Naive thymus-derived CD8-positive, alpha-beta T cell (primary cell): ENCODE measurements around the gene SHROOM3. TPM values are rescaled to one million over a fixed set of nuclear protein-coding genes. Genes with fewer than 3 reads are reported as not detected.

ENCODE experiments used
- ATAC-seq, 2 donors: fragments of 150-1000 bp; cut with Tn5 transposase in 1 of 2; sonication (Bioruptor Pico), chemical (Tn5 transposase) in 1 of 2; 1 replicate in 1 of 2; 2 replicates in 1 of 2; pipeline ENCODE4 v1.10.0; 2021; ENCODE audit warnings: mild to moderate bottlenecking in 2 of 2, moderate library complexity in 2 of 2
- POLR2A ChIA-PET: fragments of 350-600 bp; sonication (Branson Sonifier 250); formaldehyde crosslinking; loops from one replicate; lab custom pipeline; 2021; ENCODE audit warnings: antibody characterized with exemption; lab: Charles Lee
- DNase-seq, 10 donors: peaks; one replicate each; pipeline versions ENCODE4 v3.0.0 to v3.0.0-alpha.2; 2020 to 2022
- H3K27ac Mint-ChIP-seq, 10 donors: one replicate each; pipeline ENCODE4 v1.8.0; 2020 to 2022; ENCODE audit warnings: mild to moderate bottlenecking in 10 of 10, mixed read lengths in 10 of 10, moderate library complexity in 4 of 10, inconsistent platforms in 1 of 10
- H3K27me3 Mint-ChIP-seq, 5 donors: one replicate each; pipeline ENCODE4 v1.8.0; 2021 to 2022; ENCODE audit warnings: mixed read lengths in 5 of 5
- H3K36me3 Mint-ChIP-seq, 3 donors: one replicate each; pipeline ENCODE4 v1.8.0; 2020 to 2022; ENCODE audit warnings: mixed read lengths in 3 of 3, mild to moderate bottlenecking in 2 of 3, inconsistent platforms in 1 of 3
- H3K4me1 Mint-ChIP-seq, 4 donors: one replicate each; pipeline ENCODE4 v1.8.0; 2021 to 2022; ENCODE audit warnings: mixed read lengths in 4 of 4
- H3K4me3 Mint-ChIP-seq, 10 donors: one replicate each; pipeline ENCODE4 v1.8.0; 2020 to 2022; ENCODE audit warnings: mild to moderate bottlenecking in 10 of 10, mixed read lengths in 10 of 10, moderate library complexity in 6 of 10, inconsistent platforms in 1 of 10
- H3K9me3 Mint-ChIP-seq, 9 donors: one replicate each; pipeline ENCODE4 v1.8.0; 2020 to 2022; ENCODE audit warnings: mixed read lengths in 9 of 9, mild to moderate bottlenecking in 3 of 9, inconsistent platforms in 1 of 9, moderate library complexity in 1 of 9
- polyA plus RNA-seq, 3 donors: library from polyadenylated mRNA; unstranded; fragments of 300-500 nt; fragmentation: Illumina TruSeq; gene quantifications; one replicate each; pipeline ENCODE4 v1.2.3, GENCODE V29; 2021
- total RNA-seq, 8 experiments: library from RNA in 2 of 8; stranded (reverse) in 2 of 8; gene quantifications; one replicate each; pipeline ENCODE4 v1.2.3 and lab custom pipeline; 2021 to 2026

Gene SHROOM3
- total and polyA plus RNA-seq, 5 experiments from 2014 or later, result not detected

DNA sequence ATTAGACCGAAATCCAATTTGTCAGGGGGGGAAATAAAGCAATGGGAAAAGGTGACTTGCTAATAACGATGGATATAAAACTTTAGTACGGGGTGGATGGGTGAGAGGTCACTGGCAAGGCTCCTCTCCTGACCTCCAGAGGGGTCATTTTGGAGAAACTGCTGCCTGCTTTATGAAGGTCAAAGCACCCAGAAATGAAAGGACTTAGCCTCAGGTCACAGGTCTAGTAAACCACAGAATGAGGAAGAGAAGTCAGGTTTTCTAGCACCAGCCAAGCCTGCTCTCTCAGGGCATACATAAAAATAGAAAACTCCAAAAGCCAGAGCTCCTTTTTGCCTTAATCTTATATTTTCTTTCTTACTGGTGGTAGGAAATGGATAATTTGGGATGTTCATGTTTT is 134.2 kb downstream of the SHROOM3 start:
- Mint-ChIP-seq H3K9me3 (no peaks in the 10 kb centered on the region), H3K4me3 (no peak overlapping the region), H3K36me3 (no peaks in the 10 kb centered on the region), H3K27me3 (peaks cover 7 to 21% (median 10%) of the 10 kb centered on the region in 5 donors), H3K4me1 (no peaks in the 10 kb centered on the region), H3K27ac (no peak overlapping the region)
- ATAC-seq, result no peak
- POLR2A ChIA-PET, result no interaction called here
- DNase-seq, result no peak

- ATAC-seq (no peak), DNase-seq (no peak)
- Mint-ChIP-seq H3K9me3 (no peaks in the 10 kb centered on the region), H3K36me3 (no peaks in the 10 kb centered on the region), H3K4me1 (no peaks in the 10 kb centered on the region), H3K27me3 (peaks cover 12 to 25% (median 14%) of the 10 kb centered on the region in 5 donors), H3K27ac (peak overlapping the region in 1 of 10 donors; percentile 9), H3K4me3 (no peak overlapping the region)
- POLR2A ChIA-PET, result no interaction called here
Observed at GRCh38 chr4:76569706-76570105, 134.7 kb downstream of the SHROOM3 start.

GRCh38 chr4:76570141-76570973 is 135.3 kb downstream of the SHROOM3 start:
- DNase-seq (no peak), ATAC-seq (no peak)
- H3K27me3 Mint-ChIP-seq, result peaks cover 16 to 25% (median 20%) of the 10 kb centered on the region in 5 donors
- POLR2A ChIA-PET, result no interaction called here
- H3K27ac Mint-ChIP-seq, result no peak overlapping the region
- no peak overlapping the region for H3K4me3 Mint-ChIP-seq
- H3K4me1 Mint-ChIP-seq, result no peaks in the 10 kb centered on the region
- H3K9me3 Mint-ChIP-seq, result no peaks in the 10 kb centered on the region
- H3K36me3 Mint-ChIP-seq, result no peaks in the 10 kb centered on the region

GRCh38 chr4:76571274-76571673 is 136.2 kb downstream of the SHROOM3 start:
- DNase-seq (no peak), ATAC-seq (no peak)
- Mint-ChIP-seq H3K36me3 (no peaks in the 10 kb centered on the region), H3K4me3 (no peak overlapping the region), H3K27me3 (peaks cover 21 to 30% (median 26%) of the 10 kb centered on the region in 5 donors), H3K27ac (no peak overlapping the region), H3K4me1 (no peaks in the 10 kb centered on the region), H3K9me3 (no peaks in the 10 kb centered on the region)
- POLR2A ChIA-PET, result no interaction called here

DNA sequence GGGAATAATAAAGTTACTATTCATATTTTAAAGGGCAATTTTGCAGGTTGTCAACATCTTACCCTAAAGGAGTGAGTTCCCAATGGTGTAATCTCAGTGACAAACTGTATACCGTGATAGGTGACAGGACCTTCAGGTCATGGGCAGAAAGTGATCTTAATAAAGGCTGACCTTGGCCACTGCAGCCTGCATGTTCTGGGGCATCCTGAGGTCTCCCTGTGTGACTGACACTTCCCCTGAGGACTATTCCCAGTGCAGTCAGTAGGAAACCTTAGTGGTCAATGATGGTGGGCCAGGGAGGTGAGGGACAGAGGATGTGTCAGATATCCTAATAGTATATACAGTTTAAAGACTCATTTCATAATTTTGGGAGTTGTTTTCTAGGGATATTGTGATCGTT is 137.2 kb downstream of the SHROOM3 start:
- no peaks in the 10 kb centered on the region for H3K9me3 Mint-ChIP-seq
- DNase-seq (no peak), ATAC-seq (no peak)
- no peaks in the 10 kb centered on the region for H3K4me1 Mint-ChIP-seq
- POLR2A ChIA-PET, result no interaction called here
- no peak overlapping the region for H3K27ac Mint-ChIP-seq
- H3K27me3 Mint-ChIP-seq, result peaks cover 22 to 34% (median 27%) of the 10 kb centered on the region in 5 donors
- no peak overlapping the region for H3K4me3 Mint-ChIP-seq
- no peaks in the 10 kb centered on the region for H3K36me3 Mint-ChIP-seq

GRCh38 chr4:76576824-76577223 is 141.8 kb downstream of the SHROOM3 start:
- ATAC-seq (no peak), DNase-seq (no peak)
- no peaks in the 10 kb centered on the region for H3K9me3 Mint-ChIP-seq
- peaks cover 23 to 45% (median 33%) of the 10 kb centered on the region in 5 donors for H3K27me3 Mint-ChIP-seq
- no peaks in the 10 kb centered on the region for H3K4me1 Mint-ChIP-seq
- no peak overlapping the region for H3K27ac Mint-ChIP-seq
- POLR2A ChIA-PET, result no interaction called here
- no peak overlapping the region for H3K4me3 Mint-ChIP-seq
- H3K36me3 Mint-ChIP-seq, result no peaks in the 10 kb centered on the region

GRCh38 chr4:76578002-76578560 is 143.1 kb downstream of the SHROOM3 start:
- no peak overlapping the region for H3K4me3 Mint-ChIP-seq
- DNase-seq (no peak), ATAC-seq (no peak)
- no peaks in the 10 kb centered on the region for H3K36me3 Mint-ChIP-seq
- peaks cover 22 to 58% (median 41%) of the 10 kb centered on the region in 5 donors for H3K27me3 Mint-ChIP-seq
- no peak overlapping the region for H3K27ac Mint-ChIP-seq
- no peaks in the 10 kb centered on the region for H3K4me1 Mint-ChIP-seq
- H3K9me3 Mint-ChIP-seq, result no peaks in the 10 kb centered on the region
- POLR2A ChIA-PET, result no interaction called here

DNA sequence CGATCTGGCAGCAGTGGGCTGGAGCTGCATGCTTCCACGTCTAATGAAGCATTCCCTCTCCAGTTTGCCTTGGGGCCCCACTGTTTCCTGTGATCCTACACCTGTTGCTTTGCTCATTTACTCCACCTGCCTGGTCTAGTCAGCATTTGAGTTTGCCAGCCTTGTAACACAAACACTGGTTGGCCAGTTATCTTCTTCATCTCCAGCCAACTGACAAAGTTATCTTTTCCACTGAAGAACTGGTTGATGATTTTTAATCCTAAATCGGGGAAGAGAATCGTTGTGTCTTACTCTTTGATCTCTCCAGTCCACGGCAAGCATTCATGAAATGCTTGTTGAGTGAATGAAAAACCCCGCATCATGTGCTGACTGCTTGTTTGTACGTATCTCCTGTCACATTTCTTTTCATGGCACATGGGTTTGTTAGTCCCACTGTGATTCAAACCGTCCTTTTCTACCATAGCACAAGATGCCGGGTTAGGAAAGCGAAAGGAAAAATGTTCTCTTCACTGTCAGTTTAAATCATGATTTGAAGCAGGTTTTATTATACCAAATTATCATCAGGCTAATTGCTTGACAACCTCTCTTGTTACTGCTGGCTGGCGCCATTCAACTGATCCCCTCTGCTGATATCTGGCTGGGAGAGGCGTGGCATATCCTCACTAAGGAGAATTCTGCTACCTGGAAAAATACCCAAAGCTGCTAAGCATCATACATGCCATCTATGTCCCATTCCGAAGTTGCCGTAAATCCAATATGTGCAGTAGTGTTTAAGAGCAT is 144.8 kb downstream of the SHROOM3 start:
- POLR2A ChIA-PET, result no interaction called here
- DNase-seq (no peak), ATAC-seq (no peak)
- Mint-ChIP-seq H3K36me3 (no peaks in the 10 kb centered on the region), H3K27ac (no peak overlapping the region), H3K9me3 (no peaks in the 10 kb centered on the region), H3K4me3 (no peak overlapping the region), H3K27me3 (peaks cover 17 to 55% (median 39%) of the 10 kb centered on the region in 5 donors), H3K4me1 (no peaks in the 10 kb centered on the region)

- POLR2A ChIA-PET, result no interaction called here
- H3K9me3 Mint-ChIP-seq, result no peaks in the 10 kb centered on the region
- H3K27me3 Mint-ChIP-seq, result peaks cover 12 to 55% (median 42%) of the 10 kb centered on the region in 5 donors
- no peak overlapping the region for H3K4me3 Mint-ChIP-seq
- ATAC-seq (no peak), DNase-seq (no peak)
- H3K27ac Mint-ChIP-seq, result no peak overlapping the region
- H3K36me3 Mint-ChIP-seq, result no peaks in the 10 kb centered on the region
- H3K4me1 Mint-ChIP-seq, result peaks cover 4 to 9% (median 7%) of the 10 kb centered on the region in 4 donors
Observed at GRCh38 chr4:76581077-76581962, 146.3 kb downstream of the SHROOM3 start.

- Mint-ChIP-seq H3K27me3 (peaks cover 17 to 61% (median 44%) of the 10 kb centered on the region in 5 donors), H3K36me3 (no peaks in the 10 kb centered on the region), H3K27ac (no peak overlapping the region), H3K4me3 (no peak overlapping the region), H3K4me1 (peaks cover 4 to 10% (median 8%) of the 10 kb centered on the region in 4 donors), H3K9me3 (no peaks in the 10 kb centered on the region)
- POLR2A ChIA-PET, result no interaction called here
- no peak for ATAC-seq
- no peak for DNase-seq
Observed at GRCh38 chr4:76582074-76582816, 147.2 kb downstream of the SHROOM3 start.

DNA sequence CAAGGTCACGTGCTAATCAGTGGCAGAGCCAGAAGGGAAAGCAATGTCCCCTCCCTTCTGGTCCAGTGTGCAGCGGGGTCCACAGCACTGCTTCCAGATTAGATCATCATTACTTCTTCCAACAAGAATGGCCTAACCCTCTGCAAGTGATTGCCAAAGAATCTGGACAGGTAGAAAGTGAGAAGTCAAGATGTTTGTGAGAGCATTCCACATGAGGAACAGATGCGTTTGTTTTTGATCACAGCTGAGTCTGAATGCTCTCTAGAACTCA is 147.7 kb downstream of the SHROOM3 start:
- Mint-ChIP-seq H3K4me1 (peaks cover 4 to 10% (median 8%) of the 10 kb centered on the region in 4 donors), H3K9me3 (no peaks in the 10 kb centered on the region), H3K4me3 (no peak overlapping the region), H3K27me3 (peaks cover 17 to 65% (median 46%) of the 10 kb centered on the region in 5 donors), H3K36me3 (no peaks in the 10 kb centered on the region), H3K27ac (no peak overlapping the region)
- POLR2A ChIA-PET, result no interaction called here
- DNase-seq (no peak), ATAC-seq (no peak)
